Right lobe of liver (tissue), 6 donors: ENCODE results near the gene APOH. TPM values are rescaled to one million over a fixed set of nuclear protein-coding genes. Genes with fewer than 3 reads are reported as not detected.

Experiments used
- ATAC-seq, 4 donors: fragments of 200-7000 bp; cut with Tn5 transposase; one replicate each; pipeline ENCODE4 v1.9.1; 2020; ENCODE audit warnings: mild to moderate bottlenecking in 4 of 4, moderate library complexity in 4 of 4
- DNase-seq, 3 donors: peaks; one replicate each; pipeline ENCODE4 v3.0.0-alpha.2; 2020
- H3K27ac ChIP-seq, 3 donors: fragments of 200-600 bp; one replicate each; pipeline ENCODE4 v1.8.0; 2022
- H3K27me3 ChIP-seq, 2 donors: fragments of 200-600 bp; one replicate each; pipeline ENCODE4 v1.8.0; 2022
- H3K36me3 ChIP-seq, 4 donors: fragments of 200-600 bp; sonication (generic) in 1 of 4; one replicate each; pipeline versions ENCODE4 v1.5.1 to v1.8.0; 2017 to 2022; ENCODE audit warnings: control low read depth in 1 of 4
- H3K4me1 ChIP-seq, 4 donors: fragments of 200-600 bp; sonication (generic) in 1 of 4; one replicate each; pipeline versions ENCODE4 v1.5.1 to v1.8.0; 2017 to 2022; ENCODE audit warnings: control low read depth in 1 of 4
- H3K4me3 ChIP-seq, 3 donors: fragments of 200-600 bp; one replicate each; pipeline ENCODE4 v1.8.0; 2022
- H3K9me3 ChIP-seq, 4 donors: fragments of 200-600 bp; sonication (generic) in 1 of 4; one replicate each; pipeline versions ENCODE4 v1.5.1 to v1.8.0; 2017 to 2022; ENCODE audit warnings: control low read depth in 1 of 4
- POLR2A ChIP-seq: fragments of 450-650 bp; IDR thresholded peaks from one replicate; pipeline ENCODE4 v1.6.1; 2017; ENCODE audit warnings: antibody characterized with exemption, mild to moderate bottlenecking
- WGBS: methylation state at CpG from one replicate; pipeline ENCODE4 v1.1.6; 2018; ENCODE audit warnings: low coverage, low lambda C conversion rate; ENCODE audit not compliant: insufficient coverage; ENCODE audit errors: missing lambda C conversion rate; 5-methylcytosine and 5-hydroxymethylcytosine counted together
- intact Hi-C, 2 donors: fragments of 100-400 bp; cut with DNase I; formaldehyde crosslinking; loops; one replicate each; pipeline versions ENCODE4 v1.11.2 to v1.14.1; 2022
- total RNA-seq, 6 experiments: library from RNA; depleted of rRNA in 2 of 6; stranded (reverse); fragments of >200 nt in 2 of 6; fragmentation: NEBNext Ultra II Directional in 3 of 6; extraction: Animal tissue kit (Norgen Biotek cat#: 25700) in 3 of 6; gene quantifications; one replicate each; pipeline versions ENCODE4 v1.1.0 to v1.2.4, GENCODE V29; 2016 to 2023
- TF ChIP-seq, protein P1 (sequence below), 4 donors: fragments of 200-600 bp in 3 of 4; fragments of 450-650 bp in 1 of 4; IDR thresholded peaks; one replicate each; pipeline versions ENCODE4 v1.5.1 to v1.8.0; 2016 to 2022; ENCODE audit warnings: antibody characterized with exemption in 4 of 4, mild to moderate bottlenecking in 2 of 4
- donor health status: DM: no; HTN: yes; CAD: no.
- donor health status: DM: no; HTN: no; CAD: no.
- donor health status: DM: no; HTN: no; CAD: no.
- donor health status: DM: no; HTN: yes; CAD: no.
- donor health status: DM: no; HTN: yes; CAD: no.

Gene APOH
- total RNA-seq, 6 experiments from 2014 or later: 3,186 to 7,027 (median 4,523) TPM

DNA sequence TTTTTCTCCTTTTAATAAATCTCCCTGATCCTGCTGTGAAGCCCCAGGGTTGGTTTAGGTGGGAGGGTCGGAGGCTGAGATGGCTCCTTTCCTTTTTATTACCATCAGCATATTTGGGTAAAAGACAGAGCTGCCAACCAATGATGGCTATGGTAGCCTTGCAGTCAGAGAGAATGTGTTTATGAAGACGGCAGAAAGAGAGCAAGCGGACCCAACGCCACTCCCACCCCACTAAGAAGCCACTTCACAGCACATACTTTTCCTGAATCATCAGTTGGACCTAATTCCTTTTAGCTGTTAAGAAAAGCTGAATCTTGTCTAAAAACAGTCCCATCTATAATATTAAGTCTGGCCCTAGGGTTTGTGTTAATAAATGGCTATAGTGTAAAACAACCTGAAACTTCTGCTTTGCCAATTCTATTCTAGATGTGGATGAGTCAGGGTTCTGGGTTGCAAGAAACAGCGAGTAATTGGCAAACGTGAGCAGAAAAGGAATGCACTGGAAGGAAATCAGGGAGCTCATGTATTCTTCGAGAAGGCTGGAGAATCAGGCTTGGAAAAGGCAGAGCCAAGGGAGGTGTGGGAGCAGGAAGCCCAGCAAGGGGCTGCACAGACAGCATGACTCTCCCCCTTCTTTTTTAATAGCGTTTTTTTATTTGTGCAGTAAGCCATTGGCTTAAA lies 39.2 kb upstream of the APOH start:
- intact Hi-C loops: loop anchor here in 1 of 2 donors (10.0 kb wide), 1 partner anchor 296 kb away; no protein-coding TSS in a partner anchor

DNA sequence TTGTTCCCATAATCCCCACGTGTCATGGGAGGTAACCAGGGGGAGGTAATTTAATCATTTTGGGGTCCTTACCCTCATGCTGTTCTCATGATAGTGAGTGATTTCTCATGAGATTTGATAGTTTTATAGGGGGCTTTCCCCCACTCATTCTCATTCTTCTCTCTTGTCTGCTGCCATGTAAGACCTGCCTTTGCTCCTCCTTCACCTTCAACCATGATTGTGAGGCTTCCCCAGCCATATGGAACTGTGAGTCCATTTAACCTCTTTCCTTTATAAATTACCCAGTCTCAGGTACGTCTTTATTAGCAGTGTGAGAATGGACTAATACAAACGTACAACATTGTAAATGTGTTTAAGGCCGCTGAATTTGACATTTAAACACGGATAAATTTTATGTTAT lies 35.5 kb upstream of the APOH start:
- no peaks in the 10 kb centered on the region for H3K9me3 ChIP-seq
- H3K27ac ChIP-seq: no peak overlapping the region
- intact Hi-C loops: loop anchor here in 1 of 2 donors (10.0 kb wide), 1 partner anchor 300 kb away; no protein-coding TSS in a partner anchor
- no peaks in the 10 kb centered on the region for H3K4me1 ChIP-seq
- H3K36me3 ChIP-seq: no peaks in the 10 kb centered on the region
- 89% methylated on average over 4 of the region's 5 CpGs for WGBS
- no peak for DNase-seq
- TF ChIP-seq, protein P1, sequence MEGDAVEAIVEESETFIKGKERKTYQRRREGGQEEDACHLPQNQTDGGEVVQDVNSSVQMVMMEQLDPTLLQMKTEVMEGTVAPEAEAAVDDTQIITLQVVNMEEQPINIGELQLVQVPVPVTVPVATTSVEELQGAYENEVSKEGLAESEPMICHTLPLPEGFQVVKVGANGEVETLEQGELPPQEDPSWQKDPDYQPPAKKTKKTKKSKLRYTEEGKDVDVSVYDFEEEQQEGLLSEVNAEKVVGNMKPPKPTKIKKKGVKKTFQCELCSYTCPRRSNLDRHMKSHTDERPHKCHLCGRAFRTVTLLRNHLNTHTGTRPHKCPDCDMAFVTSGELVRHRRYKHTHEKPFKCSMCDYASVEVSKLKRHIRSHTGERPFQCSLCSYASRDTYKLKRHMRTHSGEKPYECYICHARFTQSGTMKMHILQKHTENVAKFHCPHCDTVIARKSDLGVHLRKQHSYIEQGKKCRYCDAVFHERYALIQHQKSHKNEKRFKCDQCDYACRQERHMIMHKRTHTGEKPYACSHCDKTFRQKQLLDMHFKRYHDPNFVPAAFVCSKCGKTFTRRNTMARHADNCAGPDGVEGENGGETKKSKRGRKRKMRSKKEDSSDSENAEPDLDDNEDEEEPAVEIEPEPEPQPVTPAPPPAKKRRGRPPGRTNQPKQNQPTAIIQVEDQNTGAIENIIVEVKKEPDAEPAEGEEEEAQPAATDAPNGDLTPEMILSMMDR (IDR thresholded peaks at IDR 0.05): no peak
- TF ChIP-seq POLR2A: no peak
- H3K4me3 ChIP-seq: no peak overlapping the region
- H3K27me3 ChIP-seq: no peaks in the 10 kb centered on the region
- ATAC-seq: no peak

More for the DNA sequence above, 39.2 kb upstream of the APOH start:
- no peak overlapping the region for H3K4me3 ChIP-seq
- no peaks in the 10 kb centered on the region for H3K36me3 ChIP-seq
- H3K27me3 ChIP-seq: no peaks in the 10 kb centered on the region
- ATAC-seq (no peak), DNase-seq (no peak)
- WGBS: 63% methylated on average over 5 of the region's 8 CpGs
- TF ChIP-seq POLR2A: no peak
- TF ChIP-seq, protein P1 (IDR thresholded peaks at IDR 0.05): no peak
- no peak overlapping the region for H3K27ac ChIP-seq
- H3K4me1 ChIP-seq: no peaks in the 10 kb centered on the region
- H3K9me3 ChIP-seq: no peaks in the 10 kb centered on the region

DNA sequence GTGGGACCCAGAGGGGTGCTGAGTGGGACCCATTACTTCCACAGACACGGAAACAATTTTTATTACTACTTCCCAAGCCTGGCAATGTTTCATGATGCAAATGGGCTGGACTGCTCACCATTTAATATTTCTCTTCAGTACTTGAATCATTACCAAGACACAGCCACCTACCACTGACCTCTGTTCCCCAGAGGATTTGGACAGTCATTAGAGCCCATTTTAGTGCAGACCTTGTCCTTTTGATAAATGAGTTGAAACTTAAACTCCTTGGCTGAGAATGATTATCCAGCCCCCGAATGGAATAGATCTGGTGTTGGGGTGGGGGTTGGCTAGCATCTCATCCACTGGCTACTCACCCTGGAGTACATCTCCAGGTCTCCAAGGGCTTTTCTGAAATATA lies 33.6 kb upstream of the APOH start:
- H3K36me3 ChIP-seq: no peaks in the 10 kb centered on the region
- TF ChIP-seq POLR2A: no peak
- TF ChIP-seq, protein P1 (IDR thresholded peaks at IDR 0.05): no peak
- H3K4me3 ChIP-seq: no peak overlapping the region
- intact Hi-C loops: loop anchor here in 1 of 2 donors (10.0 kb wide), 1 partner anchor 302 kb away; no protein-coding TSS in a partner anchor
- no peak for DNase-seq
- no peaks in the 10 kb centered on the region for H3K9me3 ChIP-seq
- H3K4me1 ChIP-seq: no peaks in the 10 kb centered on the region
- no peaks in the 10 kb centered on the region for H3K27me3 ChIP-seq
- H3K27ac ChIP-seq: no peak overlapping the region
- ATAC-seq: no peak
- 67% methylated on average over 2 of the region's 2 CpGs for WGBS

DNA sequence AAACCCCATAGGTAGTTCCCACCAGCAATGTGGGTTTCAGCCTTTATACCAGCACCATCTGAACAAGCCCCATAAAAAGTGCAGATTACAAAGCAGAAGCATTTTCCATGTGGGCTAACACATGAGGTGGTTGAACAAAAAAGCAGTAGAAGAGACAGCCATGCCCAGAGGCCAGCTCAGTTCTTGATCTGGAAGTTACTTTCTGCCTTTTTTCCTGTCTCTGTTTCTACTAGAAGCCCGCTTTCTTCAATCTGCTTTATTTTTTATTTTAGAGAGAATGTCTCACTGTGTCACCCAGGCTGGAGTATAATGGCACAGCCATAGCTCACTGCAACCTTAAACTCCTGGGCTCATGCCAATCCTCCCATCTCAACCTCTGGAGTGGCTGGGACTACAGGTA lies 31.5 kb upstream of the APOH start:
- WGBS: 30% methylated on average over 1 of the region's 1 CpG
- no peak for DNase-seq
- intact Hi-C loops: loop anchor here in 1 of 2 donors (10.0 kb wide), 1 partner anchor 304 kb away; no protein-coding TSS in a partner anchor
- Histone ChIP-seq H3K9me3 (no peaks in the 10 kb centered on the region), H3K4me3 (no peak overlapping the region), H3K4me1 (no peaks in the 10 kb centered on the region), H3K27ac (no peak overlapping the region), H3K36me3 (no peaks in the 10 kb centered on the region), H3K27me3 (no peaks in the 10 kb centered on the region)
- TF ChIP-seq, protein P1 (IDR thresholded peaks at IDR 0.05): no peak
- no peak for TF ChIP-seq POLR2A
- ATAC-seq: no peak
